ENCODE results near the gene OR2T34.
"Not testable (repeated sequence)": the region's sequence is repeated elsewhere in the genome, so short reads cannot be mapped to it uniquely, and the experiment has no call there.

GRCh38 chr1:248572049-248572448, 2.5 kb downstream of the OR2T34 start:
- TF ChIP-seq CTCF (IDR thresholded peaks at IDR 0.05; ENCODE audit: low read depth, low read length, missing input control); YY1 (IDR thresholded peaks at IDR 0.05): not testable (repeated sequence)
